ENCODE measurements around the gene TMC1.

DNA sequence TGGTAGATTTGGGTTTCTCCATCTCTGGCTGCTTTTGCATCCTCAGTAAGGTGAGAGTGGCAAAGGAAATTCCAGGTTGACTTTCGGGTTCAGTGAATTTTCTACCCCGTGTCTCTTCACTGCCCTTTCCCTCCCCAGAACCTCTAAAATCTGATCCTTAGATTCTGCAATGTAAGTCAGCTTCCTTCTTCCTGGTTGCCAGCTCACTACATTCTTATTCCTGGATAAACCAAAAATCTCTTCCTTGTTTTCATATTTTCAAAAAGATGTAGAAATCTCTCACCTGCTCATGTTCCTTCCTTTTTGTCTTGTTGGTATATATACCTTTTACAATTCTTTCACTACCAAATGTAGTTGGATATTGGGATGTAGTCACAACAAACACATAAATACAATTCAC lies 145.8 kb downstream of the TMC1 start:
- TF ChIP-seq, protein P1, sequence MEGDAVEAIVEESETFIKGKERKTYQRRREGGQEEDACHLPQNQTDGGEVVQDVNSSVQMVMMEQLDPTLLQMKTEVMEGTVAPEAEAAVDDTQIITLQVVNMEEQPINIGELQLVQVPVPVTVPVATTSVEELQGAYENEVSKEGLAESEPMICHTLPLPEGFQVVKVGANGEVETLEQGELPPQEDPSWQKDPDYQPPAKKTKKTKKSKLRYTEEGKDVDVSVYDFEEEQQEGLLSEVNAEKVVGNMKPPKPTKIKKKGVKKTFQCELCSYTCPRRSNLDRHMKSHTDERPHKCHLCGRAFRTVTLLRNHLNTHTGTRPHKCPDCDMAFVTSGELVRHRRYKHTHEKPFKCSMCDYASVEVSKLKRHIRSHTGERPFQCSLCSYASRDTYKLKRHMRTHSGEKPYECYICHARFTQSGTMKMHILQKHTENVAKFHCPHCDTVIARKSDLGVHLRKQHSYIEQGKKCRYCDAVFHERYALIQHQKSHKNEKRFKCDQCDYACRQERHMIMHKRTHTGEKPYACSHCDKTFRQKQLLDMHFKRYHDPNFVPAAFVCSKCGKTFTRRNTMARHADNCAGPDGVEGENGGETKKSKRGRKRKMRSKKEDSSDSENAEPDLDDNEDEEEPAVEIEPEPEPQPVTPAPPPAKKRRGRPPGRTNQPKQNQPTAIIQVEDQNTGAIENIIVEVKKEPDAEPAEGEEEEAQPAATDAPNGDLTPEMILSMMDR (IDR thresholded peaks at IDR 0.05), result no peak
- TF ChIP-seq EZH2 (IDR thresholded peaks at IDR 0.05), result no peak
- TF ChIP-seq EZH2phosphoT487 (IDR thresholded peaks at IDR 0.05), result no peak

Data from neural progenitor cell (in vitro differentiated cells).